ENCODE measurements around the gene MAMDC2.

The MAMDC2 gene

GRCh38 chr9:70012569-70012968, 31.1 kb upstream of the MAMDC2 start:
- Histone ChIP-seq H3K9ac (ENCODE audit: low read length) (no peak overlapping the region), H3K27ac (ENCODE audit: low read depth, low read length) (no peak overlapping the region), H3K4me1 (ENCODE audit: control insufficient read depth, insufficient read depth, low read length) (no peaks in the 10 kb centered on the region), H3K27me3 (ENCODE audit: control insufficient read depth, insufficient read depth, low read length) (no peaks in the 10 kb centered on the region), H3K4me3 (ENCODE audit: low read depth, low read length) (no peak overlapping the region), H3K36me3 (ENCODE audit: control insufficient read depth, insufficient read depth, low read length) (no peaks in the 10 kb centered on the region), H3K9me3 (ENCODE audit: control insufficient read depth, insufficient read depth, low read depth, low read length) (no peaks in the 10 kb centered on the region)

- Histone ChIP-seq H3K27ac (ENCODE audit: low read depth, low read length) (no peak overlapping the region), H3K4me3 (ENCODE audit: low read depth, low read length) (no peak overlapping the region), H3K36me3 (ENCODE audit: control insufficient read depth, insufficient read depth, low read length) (no peaks in the 10 kb centered on the region), H3K4me1 (ENCODE audit: control insufficient read depth, insufficient read depth, low read length) (no peaks in the 10 kb centered on the region), H3K9ac (ENCODE audit: low read length) (no peak overlapping the region), H3K9me3 (ENCODE audit: control insufficient read depth, insufficient read depth, low read depth, low read length) (no peaks in the 10 kb centered on the region), H3K27me3 (ENCODE audit: control insufficient read depth, insufficient read depth, low read length) (no peaks in the 10 kb centered on the region)
These were observed 30.0 kb upstream of the MAMDC2 start for GRCh38 chr9:70013598-70014196.

- Histone ChIP-seq H3K27me3 (ENCODE audit: control insufficient read depth, insufficient read depth, low read length) (no peaks in the 10 kb centered on the region), H3K4me1 (ENCODE audit: control insufficient read depth, insufficient read depth, low read length) (peaks cover 5% of the 10 kb centered on the region), H3K4me3 (ENCODE audit: low read depth, low read length) (no peak overlapping the region), H3K27ac (ENCODE audit: low read depth, low read length) (no peak overlapping the region), H3K36me3 (ENCODE audit: control insufficient read depth, insufficient read depth, low read length) (no peaks in the 10 kb centered on the region), H3K9ac (ENCODE audit: low read length) (no peak overlapping the region), H3K9me3 (ENCODE audit: control insufficient read depth, insufficient read depth, low read depth, low read length) (no peaks in the 10 kb centered on the region)
These were observed 28.5 kb upstream of the MAMDC2 start for GRCh38 chr9:70015099-70015498.

- Histone ChIP-seq H3K4me3 (ENCODE audit: low read depth, low read length) (no peak overlapping the region), H3K9me3 (ENCODE audit: control insufficient read depth, insufficient read depth, low read depth, low read length) (peaks cover 8% of the 10 kb centered on the region), H3K27ac (ENCODE audit: low read depth, low read length) (no peak overlapping the region), H3K9ac (ENCODE audit: low read length) (no peak overlapping the region), H3K36me3 (ENCODE audit: control insufficient read depth, insufficient read depth, low read length) (no peaks in the 10 kb centered on the region), H3K27me3 (ENCODE audit: control insufficient read depth, insufficient read depth, low read length) (no peaks in the 10 kb centered on the region), H3K4me1 (ENCODE audit: control insufficient read depth, insufficient read depth, low read length) (peaks cover 11% of the 10 kb centered on the region)
These were observed 23.4 kb upstream of the MAMDC2 start for GRCh38 chr9:70020217-70020616.

- Histone ChIP-seq H3K4me3 (ENCODE audit: low read depth, low read length) (no peak overlapping the region), H3K27ac (ENCODE audit: low read depth, low read length) (no peak overlapping the region)
These were observed 22.6 kb upstream of the MAMDC2 start for GRCh38 chr9:70020991-70021571.

GRCh38 chr9:70028287-70028686, 15.4 kb upstream of the MAMDC2 start:
- Histone ChIP-seq H3K9me3 (ENCODE audit: control insufficient read depth, insufficient read depth, low read depth, low read length) (peaks cover 13% of the 10 kb centered on the region), H3K27me3 (ENCODE audit: control insufficient read depth, insufficient read depth, low read length) (no peaks in the 10 kb centered on the region), H3K9ac (ENCODE audit: low read length) (no peak overlapping the region), H3K4me1 (ENCODE audit: control insufficient read depth, insufficient read depth, low read length) (no peaks in the 10 kb centered on the region), H3K4me3 (ENCODE audit: low read depth, low read length) (no peak overlapping the region), H3K27ac (ENCODE audit: low read depth, low read length) (no peak overlapping the region), H3K36me3 (ENCODE audit: control insufficient read depth, insufficient read depth, low read length) (no peaks in the 10 kb centered on the region)

More at GRCh38 chr9:70020991-70021571, 22.6 kb upstream of the MAMDC2 start:
- H3K36me3 ChIP-seq (ENCODE audit: control insufficient read depth, insufficient read depth, low read length), result no peaks in the 10 kb centered on the region
- H3K27me3 ChIP-seq (ENCODE audit: control insufficient read depth, insufficient read depth, low read length), result no peaks in the 10 kb centered on the region
- no peak overlapping the region for H3K9ac ChIP-seq (ENCODE audit: low read length)
- peaks cover 11% of the 10 kb centered on the region for H3K4me1 ChIP-seq (ENCODE audit: control insufficient read depth, insufficient read depth, low read length)
- peaks cover 13% of the 10 kb centered on the region for H3K9me3 ChIP-seq (ENCODE audit: control insufficient read depth, insufficient read depth, low read depth, low read length)

GRCh38 chr9:70030156-70030555, 13.5 kb upstream of the MAMDC2 start:
- Histone ChIP-seq H3K4me3 (ENCODE audit: low read depth, low read length) (no peak overlapping the region), H3K9ac (ENCODE audit: low read length) (no peak overlapping the region), H3K27ac (ENCODE audit: low read depth, low read length) (no peak overlapping the region), H3K36me3 (ENCODE audit: control insufficient read depth, insufficient read depth, low read length) (no peaks in the 10 kb centered on the region), H3K27me3 (ENCODE audit: control insufficient read depth, insufficient read depth, low read length) (no peaks in the 10 kb centered on the region), H3K9me3 (ENCODE audit: control insufficient read depth, insufficient read depth, low read depth, low read length) (peaks cover 5% of the 10 kb centered on the region), H3K4me1 (ENCODE audit: control insufficient read depth, insufficient read depth, low read length) (no peaks in the 10 kb centered on the region)

- H3K36me3 ChIP-seq (ENCODE audit: control insufficient read depth, insufficient read depth, low read length), result no peaks in the 10 kb centered on the region
- H3K9me3 ChIP-seq (ENCODE audit: control insufficient read depth, insufficient read depth, low read depth, low read length), result no peaks in the 10 kb centered on the region
- no peaks in the 10 kb centered on the region for H3K4me1 ChIP-seq (ENCODE audit: control insufficient read depth, insufficient read depth, low read length)
- no peaks in the 10 kb centered on the region for H3K27me3 ChIP-seq (ENCODE audit: control insufficient read depth, insufficient read depth, low read length)
- H3K9ac ChIP-seq (ENCODE audit: low read length), result no peak overlapping the region
- no peak overlapping the region for H3K27ac ChIP-seq (ENCODE audit: low read depth, low read length)
- H3K4me3 ChIP-seq (ENCODE audit: low read depth, low read length), result no peak overlapping the region
These were observed 12.5 kb upstream of the MAMDC2 start for GRCh38 chr9:70031141-70031545.

GRCh38 chr9:70034271-70034711, 9.4 kb upstream of the MAMDC2 start:
- Histone ChIP-seq H3K9ac (ENCODE audit: low read length) (no peak overlapping the region), H3K4me3 (ENCODE audit: low read depth, low read length) (no peak overlapping the region), H3K27ac (ENCODE audit: low read depth, low read length) (no peak overlapping the region), H3K27me3 (ENCODE audit: control insufficient read depth, insufficient read depth, low read length) (no peaks in the 10 kb centered on the region), H3K9me3 (ENCODE audit: control insufficient read depth, insufficient read depth, low read depth, low read length) (peaks cover 12% of the 10 kb centered on the region), H3K4me1 (ENCODE audit: control insufficient read depth, insufficient read depth, low read length) (no peaks in the 10 kb centered on the region), H3K36me3 (ENCODE audit: control insufficient read depth, insufficient read depth, low read length) (no peaks in the 10 kb centered on the region)

GRCh38 chr9:70035691-70036090, 8.0 kb upstream of the MAMDC2 start:
- Histone ChIP-seq H3K27ac (ENCODE audit: low read depth, low read length) (no peak overlapping the region), H3K4me1 (ENCODE audit: control insufficient read depth, insufficient read depth, low read length) (no peaks in the 10 kb centered on the region), H3K27me3 (ENCODE audit: control insufficient read depth, insufficient read depth, low read length) (no peaks in the 10 kb centered on the region), H3K9ac (ENCODE audit: low read length) (no peak overlapping the region), H3K36me3 (ENCODE audit: control insufficient read depth, insufficient read depth, low read length) (no peaks in the 10 kb centered on the region), H3K4me3 (ENCODE audit: low read depth, low read length) (no peak overlapping the region), H3K9me3 (ENCODE audit: control insufficient read depth, insufficient read depth, low read depth, low read length) (peaks cover 12% of the 10 kb centered on the region)

GRCh38 chr9:70036641-70037040, 7.0 kb upstream of the MAMDC2 start:
- no peak overlapping the region for H3K4me3 ChIP-seq (ENCODE audit: low read depth, low read length)
- H3K4me1 ChIP-seq (ENCODE audit: control insufficient read depth, insufficient read depth, low read length), result no peaks in the 10 kb centered on the region
- peaks cover 12% of the 10 kb centered on the region for H3K9me3 ChIP-seq (ENCODE audit: control insufficient read depth, insufficient read depth, low read depth, low read length)
- H3K9ac ChIP-seq (ENCODE audit: low read length), result no peak overlapping the region
- H3K27ac ChIP-seq (ENCODE audit: low read depth, low read length), result no peak overlapping the region
- H3K36me3 ChIP-seq (ENCODE audit: control insufficient read depth, insufficient read depth, low read length), result no peaks in the 10 kb centered on the region
- no peaks in the 10 kb centered on the region for H3K27me3 ChIP-seq (ENCODE audit: control insufficient read depth, insufficient read depth, low read length)
